Keratinocyte (primary cell): ENCODE measurements around the gene SSTR5. TPM values are rescaled to one million over a fixed set of nuclear protein-coding genes. Genes with fewer than 3 reads are reported as not detected.

ENCODE experiments used
- DNase-seq: peaks from one replicate; pipeline ENCODE4 v3.0.0-alpha.2; 2011; ENCODE audit warnings: low read depth, missing footprints, low spot score
- FAIRE-seq: peaks from 2 replicates; lab custom pipeline; 2011; peaks lifted over from hg19 to GRCh38; lab: Jason Lieb, UNC
- H2AFZ ChIP-seq: 2 replicates; pipeline ENCODE4 v1.6.0; 2012; ENCODE audit warnings: low read length, control low read depth, inconsistent platforms; ENCODE audit not compliant: control insufficient read depth
- H3K27ac ChIP-seq: 2 replicates; pipeline ENCODE4 v1.5.1; 2011; ENCODE audit warnings: low read length; ENCODE audit not compliant: control insufficient read depth, insufficient read depth
- H3K27me3 ChIP-seq: 3 replicates; pipeline ENCODE4 v1.6.0; 2011; ENCODE audit warnings: low read length; ENCODE audit not compliant: control insufficient read depth, insufficient read depth; ENCODE audit errors: extremely low read depth
- H3K36me3 ChIP-seq, 2 experiments: 2 replicates in 1 of 2; 3 replicates in 1 of 2; pipeline ENCODE4 v1.5.1; 2011; ENCODE audit warnings: low read length in 2 of 2, mild to moderate bottlenecking in 1 of 2; ENCODE audit not compliant: control insufficient read depth in 2 of 2, insufficient read depth in 2 of 2; ENCODE audit errors: extremely low read depth in 1 of 2
- H3K4me1 ChIP-seq: 3 replicates; pipeline ENCODE4 v1.5.1; 2011; ENCODE audit warnings: low read length; ENCODE audit not compliant: control insufficient read depth, insufficient read depth; ENCODE audit errors: extremely low read depth
- H3K4me2 ChIP-seq: 3 replicates; pipeline ENCODE4 v1.6.0; 2011; ENCODE audit warnings: low read depth, low read length; ENCODE audit not compliant: control insufficient read depth, insufficient read depth; ENCODE audit errors: extremely low read depth
- H3K4me3 ChIP-seq, 3 experiments: fragments of 200-600 bp in 1 of 3; sonication (generic) in 1 of 3; 2 replicates in 2 of 3; 3 replicates in 1 of 3; pipeline ENCODE4 v1.5.1; 2011 to 2016; ENCODE audit warnings: low read length in 3 of 3, mild to moderate bottlenecking in 3 of 3, control low read depth in 2 of 3, inconsistent platforms in 1 of 3, low read depth in 1 of 3, mixed read lengths in 1 of 3, mixed run types in 1 of 3, moderate library complexity in 1 of 3; ENCODE audit not compliant: control insufficient read depth in 2 of 3, insufficient read depth in 2 of 3; ENCODE audit errors: extremely low read depth in 1 of 3
- H3K79me2 ChIP-seq: 2 replicates; pipeline ENCODE4 v1.6.0; 2012; ENCODE audit warnings: low read length; ENCODE audit not compliant: control insufficient read depth, insufficient read depth
- H3K9ac ChIP-seq: 3 replicates; pipeline ENCODE4 v1.6.0; 2011; ENCODE audit warnings: low read length; ENCODE audit not compliant: control insufficient read depth, insufficient read depth; ENCODE audit errors: extremely low read depth
- H3K9me1 ChIP-seq: 3 replicates; pipeline ENCODE4 v1.6.0; 2011; ENCODE audit warnings: low read length; ENCODE audit not compliant: control insufficient read depth, insufficient read depth; ENCODE audit errors: extremely low read depth
- H3K9me3 ChIP-seq: 2 replicates; pipeline ENCODE4 v1.5.1; 2012; ENCODE audit warnings: low read depth, low read length; ENCODE audit not compliant: control insufficient read depth
- H4K20me1 ChIP-seq: 3 replicates; pipeline ENCODE4 v1.6.0; 2011; ENCODE audit warnings: low read length; ENCODE audit not compliant: control insufficient read depth, insufficient read depth; ENCODE audit errors: extremely low read depth
- CTCF ChIP-seq, 3 experiments: IDR thresholded peaks in 1 of 3; conservative IDR thresholded peaks in 1 of 3; optimal IDR thresholded peaks in 1 of 3; 2 replicates in 2 of 3; 3 replicates in 1 of 3; pipeline versions ENCODE3 to v1.5.1; 2011; ENCODE audit warnings: low read length in 3 of 3, mild to moderate bottlenecking in 3 of 3, moderate library complexity in 2 of 3, control low read depth in 1 of 3, inconsistent platforms in 1 of 3; ENCODE audit not compliant: insufficient read depth in 2 of 3; ENCODE audit errors: extremely low read depth in 1 of 3
- EZH2 ChIP-seq: IDR thresholded peaks from one replicate; pipeline ENCODE4 v1.6.1; 2012; ENCODE audit warnings: inconsistent platforms, mild to moderate bottlenecking, low read length, moderate library complexity
- dilution Hi-C: fragments of 300-500 bp; cut with MboI; formaldehyde crosslinking; loops from one replicate; pipeline ENCODE4 v1.7.0; 2020; ENCODE audit warnings: low sequenced_read_pairs; ENCODE audit not compliant: extremely low pct_ligation_motif_present
- polyA plus RNA-seq, 5 experiments: library from polyadenylated mRNA; depleted of rRNA in 3 of 5; stranded (reverse) in 3 of 5; stranded (forward) in 1 of 5; unstranded in 1 of 5; fragments of >200 nt; gene quantifications; 1 replicate in 1 of 5; 2 replicates in 3 of 5; 3 replicates in 1 of 5; pipeline versions ENCODE4 v1.2.1 to v1.2.3, GENCODE V29; 2011 to 2012; ENCODE audit warnings: missing spikeins in 2 of 5, low read depth in 1 of 5, low replicate concordance in 1 of 5

SSTR5 gene
- polyA plus RNA-seq, 1 donor (not counting 4 experiments of a cell fraction or from before 2014, with no cell fraction given): not detected

GRCh38 chr16:1130382-1130781 lies 57.8 kb downstream of the SSTR5 start:
- dilution Hi-C loops: no loop called here
- DNase-seq: no peak

More at GRCh38 chr16:1130382-1130781, 57.8 kb downstream of the SSTR5 start:
- Histone ChIP-seq H3K79me2 (no peaks in the 10 kb centered on the region), H3K36me3 (no peaks in the 10 kb centered on the region), H3K4me3 (no peak overlapping the region), H3K9ac (no peak overlapping the region), H3K9me1 (no peaks in the 10 kb centered on the region), H3K4me2 (no peak overlapping the region), H3K27me3 (no peaks in the 10 kb centered on the region), H3K27ac (no peak overlapping the region), H3K9me3 (no peaks in the 10 kb centered on the region), H2AFZ (no peak overlapping the region), H4K20me1 (no peaks in the 10 kb centered on the region), H3K4me1 (no peaks in the 10 kb centered on the region)
- no peak for FAIRE-seq
- no peak for TF ChIP-seq EZH2
- TF ChIP-seq CTCF (optimal IDR thresholded peaks at IDR 0.05 in 1 of 3, IDR thresholded peaks at IDR 0.05 in 1 of 3, conservative IDR thresholded peaks at IDR 0.05 in 1 of 3; ENCODE audit: extremely low read depth in 1 of 3, insufficient read depth in 2 of 3, low read length in 3 of 3): no peak

Other genes starting within 250 kb of the SSTR5 start
- gene LMF1, start 101.8 kb upstream of the SSTR5 start, polyA plus RNA-seq: 3.1 to 6.3 TPM (median 4.2 TPM) in 3 replicates
- 0.03 to 0.09 TPM in 2 of 3 replicates, not detected in the other for gene SOX8, start 91.0 kb upstream of the SSTR5 start, polyA plus RNA-seq
- not detected in 3 replicates for gene C1QTNF8, start 23.5 kb downstream of the SSTR5 start, polyA plus RNA-seq
- gene CACNA1H, start 80.4 kb downstream of the SSTR5 start, polyA plus RNA-seq: 0.05 to 0.06 TPM in 2 of 3 replicates, not detected in the other
- not detected in 3 replicates for gene TPSG1, start 152.5 kb downstream of the SSTR5 start, polyA plus RNA-seq
- not detected in 3 replicates for gene TPSB2, start 157.4 kb downstream of the SSTR5 start, polyA plus RNA-seq
- gene TPSAB1, start 168.0 kb downstream of the SSTR5 start, polyA plus RNA-seq: not detected in 3 replicates
- gene TPSD1, start 183.3 kb downstream of the SSTR5 start, polyA plus RNA-seq: not detected in 3 replicates
- gene UBE2I, start 236.9 kb downstream of the SSTR5 start, polyA plus RNA-seq: 72.8 to 157 TPM (median 139 TPM) in 3 replicates